HUES48 (cell line): ENCODE data around the gene ZSWIM4.

Source experiments
- H3K27ac ChIP-seq: one replicate; pipeline ENCODE4 v1.7.0; 2013; ENCODE audit warnings: low read depth, low read length, inconsistent platforms
- H3K27me3 ChIP-seq: 2 replicates; pipeline ENCODE4 v1.6.1; 2013; ENCODE audit warnings: mild to moderate bottlenecking, low read length; ENCODE audit not compliant: control insufficient read depth, insufficient read depth
- H3K36me3 ChIP-seq: 2 replicates; pipeline ENCODE4 v1.6.1; 2013; ENCODE audit warnings: low read length; ENCODE audit not compliant: control insufficient read depth, insufficient read depth
- H3K4me1 ChIP-seq: 2 replicates; pipeline ENCODE4 v1.6.1; 2013; ENCODE audit warnings: mild to moderate bottlenecking, low read length; ENCODE audit not compliant: control insufficient read depth, insufficient read depth
- H3K4me3 ChIP-seq: 2 replicates; pipeline ENCODE4 v1.5.1; 2013; ENCODE audit warnings: mild to moderate bottlenecking, low read depth, low read length
- H3K9ac ChIP-seq: 2 replicates; pipeline ENCODE4 v1.6.1; 2013; ENCODE audit warnings: mild to moderate bottlenecking, low read depth, low read length, moderate library complexity
- H3K9me3 ChIP-seq: 2 replicates; pipeline ENCODE4 v1.6.1; 2013; ENCODE audit warnings: low read length; ENCODE audit not compliant: control insufficient read depth, insufficient read depth

The ZSWIM4 gene

GRCh38 chr19:13838435-13839129, 43.3 kb downstream of the ZSWIM4 start:
- Histone ChIP-seq H3K27ac (no peak overlapping the region), H3K9me3 (no peaks in the 10 kb centered on the region), H3K9ac (no peak overlapping the region), H3K4me3 (no peak overlapping the region), H3K36me3 (0 out of 2 replicates have a peak, but pooled peaks cover 4% of the 10 kb centered on the region), H3K27me3 (no peaks in the 10 kb centered on the region), H3K4me1 (peaks cover 5% of the 10 kb centered on the region)

- H3K4me1 ChIP-seq: peaks cover 12% of the 10 kb centered on the region
- H3K9ac ChIP-seq: no peak overlapping the region
- H3K9me3 ChIP-seq: no peaks in the 10 kb centered on the region
- H3K4me3 ChIP-seq: no peak overlapping the region
- no peak overlapping the region for H3K27ac ChIP-seq
- H3K36me3 ChIP-seq: 0 out of 2 replicates have a peak, but pooled peaks cover 4% of the 10 kb centered on the region
- no peaks in the 10 kb centered on the region for H3K27me3 ChIP-seq
Observed at GRCh38 chr19:13839130-13839937, 44.1 kb downstream of the ZSWIM4 start.

GRCh38 chr19:13839938-13840304, 44.7 kb downstream of the ZSWIM4 start:
- no peak overlapping the region; the same call in 1 of the 2 replicates for H3K4me3 ChIP-seq
- H3K36me3 ChIP-seq: 0 out of 2 replicates have a peak, but pooled peaks cover 4% of the 10 kb centered on the region
- H3K4me1 ChIP-seq: peaks cover 16% of the 10 kb centered on the region
- no peak overlapping the region for H3K27ac ChIP-seq
- H3K9me3 ChIP-seq: no peaks in the 10 kb centered on the region
- no peak overlapping the region for H3K9ac ChIP-seq
- no peaks in the 10 kb centered on the region for H3K27me3 ChIP-seq

- H3K9me3 ChIP-seq: no peaks in the 10 kb centered on the region
- no peaks in the 10 kb centered on the region for H3K27me3 ChIP-seq
- H3K27ac ChIP-seq: no peak overlapping the region
- H3K4me1 ChIP-seq: peaks cover 16% of the 10 kb centered on the region
- peak overlapping the region; percentile 69; the same call in 1 of the 2 replicates for H3K4me3 ChIP-seq
- H3K9ac ChIP-seq: peak overlapping the region; percentile 16; the same call in 1 of the 2 replicates
- H3K36me3 ChIP-seq: 0 out of 2 replicates have a peak, but pooled peaks cover 4% of the 10 kb centered on the region
Observed at GRCh38 chr19:13840305-13841085, 45.3 kb downstream of the ZSWIM4 start.

- H3K9ac ChIP-seq: peak overlapping the region; percentile 16; the same call in 1 of the 2 replicates
- no peak overlapping the region for H3K27ac ChIP-seq
- H3K27me3 ChIP-seq: no peaks in the 10 kb centered on the region
- peak overlapping the region; percentile 69 for H3K4me3 ChIP-seq
- H3K9me3 ChIP-seq: no peaks in the 10 kb centered on the region
- peaks cover 21% of the 10 kb centered on the region for H3K4me1 ChIP-seq
- H3K36me3 ChIP-seq: 0 out of 2 replicates have a peak, but pooled peaks cover under 1% of the 10 kb centered on the region
Observed at GRCh38 chr19:13841086-13841961, 46.1 kb downstream of the ZSWIM4 start.

- Histone ChIP-seq H3K27me3 (no peaks in the 10 kb centered on the region), H3K36me3 (no peaks in the 10 kb centered on the region), H3K9ac (no peak overlapping the region), H3K4me1 (peaks cover 27% of the 10 kb centered on the region), H3K4me3 (peak overlapping the region; percentile 69), H3K27ac (no peak overlapping the region), H3K9me3 (no peaks in the 10 kb centered on the region)
Observed at GRCh38 chr19:13841962-13842290, 46.7 kb downstream of the ZSWIM4 start.

- Histone ChIP-seq H3K27ac (peak overlapping the region; percentile 55), H3K9me3 (no peaks in the 10 kb centered on the region), H3K4me1 (peaks cover 27% of the 10 kb centered on the region), H3K27me3 (no peaks in the 10 kb centered on the region), H3K9ac (peak overlapping the region; percentile 68; the same call in 1 of the 2 replicates), H3K4me3 (peak overlapping the region; percentile 69), H3K36me3 (no peaks in the 10 kb centered on the region)
Observed at GRCh38 chr19:13842291-13843103, 47.3 kb downstream of the ZSWIM4 start.

GRCh38 chr19:13843104-13843921, 48.1 kb downstream of the ZSWIM4 start:
- no peaks in the 10 kb centered on the region for H3K36me3 ChIP-seq
- H3K9ac ChIP-seq: no peak overlapping the region; the same call in 1 of the 2 replicates
- peak overlapping the region; percentile 69 for H3K4me3 ChIP-seq
- H3K9me3 ChIP-seq: no peaks in the 10 kb centered on the region
- peaks cover 32% of the 10 kb centered on the region for H3K4me1 ChIP-seq
- no peaks in the 10 kb centered on the region for H3K27me3 ChIP-seq
- H3K27ac ChIP-seq: peak overlapping the region; percentile 40

GRCh38 chr19:13844130-13844631, 48.9 kb downstream of the ZSWIM4 start:
- Histone ChIP-seq H3K27ac (peak overlapping the region; percentile 2), H3K9ac (no peak overlapping the region)

More at GRCh38 chr19:13844130-13844631, 48.9 kb downstream of the ZSWIM4 start:
- H3K4me1 ChIP-seq: peaks cover 35% of the 10 kb centered on the region
- H3K36me3 ChIP-seq: no peaks in the 10 kb centered on the region
- H3K27me3 ChIP-seq: no peaks in the 10 kb centered on the region
- no peak overlapping the region for H3K4me3 ChIP-seq
- no peaks in the 10 kb centered on the region for H3K9me3 ChIP-seq
